GM18502 (cell line): ENCODE data around the gene STUB1.
A peak's percentile ranks its signal among the peaks of the same experiment; 100 is the strongest.

Experiments used
- ATAC-seq: cut with Tn5 transposase; IDR thresholded peaks from one replicate; pipeline ENCODE4 v1.9.1; 2021; ENCODE audit warnings: mild to moderate bottlenecking; ENCODE audit not compliant: unreplicated experiment, poor library complexity

The STUB1 gene

GRCh38 chr16:662095-662494 is 18.1 kb upstream of the STUB1 start:
- ATAC-seq = no peak

GRCh38 chr16:662597-662996 is 17.6 kb upstream of the STUB1 start:
- no peak for ATAC-seq

- ATAC-seq = no peak
Measured at GRCh38 chr16:666572-666971, 13.6 kb upstream of the STUB1 start.

DNA sequence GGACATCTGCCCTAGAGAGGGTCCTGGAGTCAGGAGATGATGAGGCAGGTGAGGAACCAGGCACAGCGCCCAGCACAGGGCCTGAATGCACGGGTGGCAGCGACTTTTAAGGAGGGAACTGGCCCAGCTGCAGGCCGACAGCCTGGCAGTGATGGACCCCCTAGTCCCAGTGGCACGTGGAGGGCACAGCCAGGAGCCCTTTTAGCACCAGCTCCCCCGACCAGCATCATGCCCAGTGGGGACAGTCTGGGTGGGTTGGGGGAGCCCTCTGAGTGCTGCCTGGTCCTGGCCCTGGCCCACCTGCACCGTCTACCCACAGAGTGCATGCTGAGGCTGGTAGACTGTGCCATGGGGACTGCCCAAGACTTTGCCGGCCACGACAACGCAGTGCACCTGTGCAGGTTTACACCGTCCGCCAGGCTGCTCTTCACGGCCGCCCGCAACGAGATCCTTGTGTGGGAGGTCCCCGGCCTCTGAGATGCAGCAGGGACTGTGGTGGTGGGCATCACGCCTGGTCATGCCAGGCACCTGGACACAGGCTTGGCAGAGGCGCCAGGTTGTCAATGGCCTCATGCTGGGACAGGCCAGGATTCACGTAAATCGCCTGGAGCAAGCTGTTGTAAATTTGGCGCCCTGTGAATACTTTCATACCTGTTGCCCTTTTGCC is 13.0 kb upstream of the STUB1 start:
- ATAC-seq = no peak

DNA sequence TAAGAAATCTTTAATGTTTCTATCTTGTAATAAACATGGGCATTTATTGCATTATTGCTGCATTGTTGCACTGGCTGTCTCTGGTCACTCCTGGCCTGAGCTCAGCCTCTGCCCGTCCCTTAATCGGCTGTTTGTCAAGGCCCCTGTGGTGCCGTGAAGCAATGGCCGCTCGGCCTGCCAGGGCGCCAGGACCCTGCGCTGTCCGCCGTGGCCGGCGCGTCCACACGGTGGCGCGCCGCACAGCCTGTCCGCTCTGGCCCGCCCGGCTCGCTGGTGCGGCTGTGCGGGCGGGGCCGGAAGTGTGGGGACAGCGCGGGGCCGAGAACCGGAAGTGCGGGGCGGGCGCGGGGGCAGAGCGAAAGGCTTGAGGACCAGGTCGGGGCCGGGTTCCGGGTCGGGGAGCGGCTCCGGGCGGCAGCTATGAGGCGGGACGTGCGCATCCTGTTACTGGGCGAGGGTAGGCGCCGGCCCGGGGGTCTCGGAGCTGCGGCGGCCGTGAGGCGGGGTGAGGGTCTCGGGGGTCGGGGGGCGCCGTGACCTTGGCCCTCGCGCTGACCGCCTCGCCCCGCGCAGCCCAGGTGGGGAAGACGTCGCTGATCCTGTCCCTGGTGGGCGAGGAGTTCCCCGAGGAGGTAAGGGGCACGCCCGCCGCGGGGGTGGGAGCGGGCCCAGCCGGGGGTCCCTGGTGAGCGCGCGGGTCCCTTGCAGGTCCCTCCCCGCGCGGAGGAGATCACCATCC is 12.3 kb upstream of the STUB1 start, which contains the start of gene RHOT2:
Gene RHOT2, plus strand, starts transcription at position 353 of the 739 bp plus-strand sequence. Its CDS starts 68 bp downstream, at position 421.
- peak; percentile 77 for ATAC-seq

DNA sequence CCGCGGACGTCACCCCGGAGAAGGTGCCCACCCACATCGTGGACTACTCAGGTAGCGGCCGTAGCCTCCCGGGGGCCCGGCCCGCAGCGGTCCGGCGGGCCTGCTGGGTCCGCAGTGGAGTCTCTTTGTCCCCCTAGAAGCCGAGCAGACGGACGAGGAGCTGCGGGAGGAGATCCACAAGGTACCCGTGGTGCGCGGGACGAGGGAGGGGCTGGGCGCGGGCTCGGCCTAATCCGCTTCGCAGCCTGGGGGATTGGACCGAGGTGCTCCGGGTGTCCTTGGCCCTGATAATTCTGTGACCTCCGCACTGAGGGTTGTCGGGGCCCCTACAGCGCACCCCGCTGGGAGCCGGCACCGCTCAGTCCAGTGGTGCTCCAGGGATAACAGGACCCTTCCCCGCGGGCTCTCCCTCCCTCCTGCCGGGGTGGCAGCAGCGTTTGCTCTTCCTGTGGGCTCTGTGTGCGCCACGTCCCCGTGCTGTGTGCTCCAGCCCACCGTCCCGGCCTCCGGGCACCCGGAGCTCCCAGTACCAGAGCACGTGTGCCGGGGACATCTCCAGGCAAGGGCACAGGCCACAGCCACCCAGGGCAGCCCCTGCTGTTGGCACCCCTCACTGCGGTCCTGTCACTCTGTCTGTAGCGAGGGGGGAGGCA is 11.6 kb upstream of the STUB1 start:
- peak; percentile 17 for ATAC-seq

GRCh38 chr16:669666-670065 is 10.5 kb upstream of the STUB1 start:
- ATAC-seq = no peak

DNA sequence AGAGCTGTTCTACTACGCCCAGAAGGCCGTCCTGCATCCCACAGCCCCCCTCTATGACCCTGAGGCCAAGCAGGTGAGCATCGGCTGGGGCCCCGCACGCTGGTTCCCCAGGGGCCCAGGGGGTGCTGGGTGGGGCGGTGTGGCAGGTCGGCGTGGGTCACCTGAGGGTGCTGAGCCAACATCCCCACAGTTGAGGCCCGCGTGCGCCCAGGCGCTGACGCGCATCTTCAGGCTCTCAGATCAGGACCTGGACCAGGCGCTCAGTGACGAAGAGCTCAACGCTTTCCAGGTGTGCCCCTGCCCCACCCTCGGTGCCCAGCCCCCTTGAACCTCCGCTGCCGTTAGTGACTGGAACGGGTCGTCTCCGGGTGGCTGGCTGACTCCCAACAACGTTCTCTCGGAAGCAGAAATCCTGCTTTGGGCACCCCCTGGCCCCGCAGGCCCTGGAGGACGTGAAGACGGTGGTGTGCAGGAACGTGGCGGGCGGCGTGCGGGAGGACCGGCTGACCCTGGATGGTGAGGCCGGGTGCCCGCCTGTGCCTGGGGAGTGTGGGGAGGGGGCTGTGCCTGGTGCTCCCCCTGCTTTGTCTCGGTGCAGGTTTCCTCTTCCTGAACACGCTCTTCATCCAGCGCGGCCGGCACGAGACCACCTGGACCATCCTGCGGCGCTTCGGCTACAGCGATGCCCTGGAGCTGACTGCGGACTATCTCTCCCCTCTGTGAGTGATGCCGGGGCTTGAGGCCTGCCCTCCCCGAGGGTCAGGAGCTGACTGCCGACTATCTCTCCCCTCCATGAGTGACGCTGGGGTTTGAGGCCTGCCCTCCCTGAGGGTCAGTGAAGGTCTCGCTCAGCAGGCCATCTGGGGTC is 9.5 kb upstream of the STUB1 start:
- ATAC-seq = no peak

GRCh38 chr16:671353-672131 is 8.7 kb upstream of the STUB1 start:
- ATAC-seq = no peak

DNA sequence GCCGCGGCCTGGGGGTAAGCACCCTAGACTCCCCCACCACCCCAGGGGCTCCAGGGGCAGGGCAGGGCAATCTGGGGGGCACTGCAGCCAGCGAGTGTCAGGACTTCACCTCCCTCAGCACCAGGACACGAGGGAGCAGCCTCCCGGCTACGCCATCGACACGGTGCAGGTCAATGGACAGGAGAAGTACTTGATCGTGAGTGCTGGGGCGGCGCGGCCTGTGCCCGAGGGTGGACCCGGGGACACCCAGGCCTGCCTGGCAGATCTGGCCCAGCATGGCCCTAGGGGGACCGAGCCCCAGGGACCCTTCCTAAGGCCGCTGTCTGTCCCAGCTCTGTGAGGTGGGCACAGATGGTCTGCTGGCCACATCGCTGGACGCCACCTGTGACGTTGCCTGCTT is 7.8 kb upstream of the STUB1 start:
- no peak for ATAC-seq

GRCh38 chr16:672851-673250 is 7.4 kb upstream of the STUB1 start:
- no peak for ATAC-seq

- no peak for ATAC-seq
Measured at GRCh38 chr16:673399-673991, 6.7 kb upstream of the STUB1 start.

GRCh38 chr16:674214-674881 is 5.9 kb upstream of the STUB1 start:
- ATAC-seq = no peak

GRCh38 chr16:674968-675883 is 5.0 kb upstream of the STUB1 start, which contains the start of gene RHBDL1:
Gene RHBDL1, plus strand, starts transcription at chr16:675671. Its CDS starts 120 bp downstream, at chr16:675791.
- ATAC-seq = no peak

GRCh38 chr16:675884-676564 is 4.2 kb upstream of the STUB1 start:
- ATAC-seq = no peak

GRCh38 chr16:676565-676902 is 3.7 kb upstream of the STUB1 start:
- ATAC-seq = no peak

DNA sequence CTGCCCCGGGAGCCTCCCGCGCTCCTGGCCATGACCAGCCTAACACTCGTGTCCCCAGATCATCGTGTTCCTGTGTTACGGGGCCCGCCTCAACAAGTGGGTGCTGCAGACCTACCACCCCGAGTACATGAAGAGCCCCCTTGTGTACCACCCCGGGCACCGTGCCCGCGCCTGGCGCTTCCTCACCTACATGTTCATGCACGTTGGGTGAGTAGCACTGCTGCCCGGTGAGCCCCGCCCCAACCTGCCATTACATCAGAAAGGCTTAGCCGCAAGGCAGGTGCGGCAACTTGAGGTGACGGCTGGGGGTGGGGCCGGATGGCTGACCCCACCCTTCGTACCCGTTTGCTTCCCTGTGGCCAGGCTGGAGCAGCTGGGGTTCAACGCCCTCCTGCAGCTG is 3.3 kb upstream of the STUB1 start:
- no peak for ATAC-seq
